Measurements from ENCODE around the gene CDA. TPM values are rescaled to one million over a fixed set of nuclear protein-coding genes. Genes with fewer than 3 reads are reported as not detected.

CDA gene
- total and polyA plus RNA-seq, 10 of the 15 experiments (the other 5 are each of a cell fraction or from before 2014, with no cell fraction given) = not detected

- no peak overlapping the region for H3K27ac ChIP-seq (ENCODE audit: control insufficient read depth, insufficient read depth)
- FAIRE-seq (no peak), DNase-seq (ENCODE audit: low read depth, low spot score) (no peak), ATAC-seq (no peak)
- SMC1A ChIA-PET (ENCODE audit: uncharacterized antibody, unreplicated experiment) = no interaction called here
- H3K9ac ChIP-seq (ENCODE audit: control insufficient read depth, insufficient read depth, low read length) = no peak overlapping the region
- CTCF ChIA-PET = interaction anchor here (1.5 to 3.2 kb wide), 2 partner anchors 30 to 531 kb away, joined by 4 to 13 read pairs; no protein-coding TSS in a partner anchor
- no peaks in the 10 kb centered on the region for H3K9me3 ChIP-seq (replicated peaks; ENCODE audit: control insufficient read depth, insufficient read depth, low read length)
- H3K4me3 ChIP-seq = no peak overlapping the region
- POLR2A ChIA-PET = interaction anchor here (0.6 kb wide), 1 partner anchor 238 kb away, joined by 6 read pairs; no protein-coding TSS in a partner anchor
- intact Hi-C loops (cut with micrococcal nuclease; ENCODE audit: unreplicated experiment) (no loop called here), in situ Hi-C loops (cut with MboI) (no loop called here)
- RAD21 ChIA-PET (ENCODE audit: unreplicated experiment) = no interaction called here
- H3K36me3 ChIP-seq (ENCODE audit: control insufficient read depth in 2 of 2, insufficient read depth in 2 of 2, low read length in 1 of 2) = 0 out of 4 replicates have a peak, but pooled peaks cover 0 to 3% of the 10 kb centered on the region in 2 experiments
- H2AFZ ChIP-seq (ENCODE audit: control insufficient read depth, low read depth, low read length) = no peak overlapping the region
- H3K4me1 ChIP-seq (ENCODE audit: control insufficient read depth, insufficient read depth, low read length) = 0 out of 2 replicates have a peak, but pooled peaks cover 7% of the 10 kb centered on the region
- peaks cover 23% of the 10 kb centered on the region for H3K79me2 ChIP-seq (ENCODE audit: control insufficient read depth, insufficient read depth, low read length)
- no TSS peak for BruUV-seq (replicated peaks)
- TF ChIP-seq CREM (IDR thresholded peaks at IDR 0.05; ENCODE audit: low read depth) (no peak), ZZZ3 (IDR thresholded peaks at IDR 0.05; ENCODE audit: control insufficient read depth, insufficient read length, low read depth) (no peak)
- no peaks in the 10 kb centered on the region for H3K27me3 ChIP-seq (replicated peaks in 1 of 2; ENCODE audit: control insufficient read depth in 2 of 2, insufficient read depth in 2 of 2, low read length in 1 of 2)
- no peak overlapping the region for H3K4me2 ChIP-seq (ENCODE audit: control insufficient read depth, insufficient read depth)
- WGBS (ENCODE audit: insufficient coverage, insufficient replicate concordance, low lambda C conversion rate, missing lambda C conversion rate) = 76% methylated on average over 7 of the region's 12 CpGs
- no peaks in the 10 kb centered on the region for H4K20me1 ChIP-seq (ENCODE audit: control insufficient read depth, insufficient read depth)
Observed at GRCh38 chr1:20663969-20664715, 75.2 kb downstream of the CDA start.

DNA sequence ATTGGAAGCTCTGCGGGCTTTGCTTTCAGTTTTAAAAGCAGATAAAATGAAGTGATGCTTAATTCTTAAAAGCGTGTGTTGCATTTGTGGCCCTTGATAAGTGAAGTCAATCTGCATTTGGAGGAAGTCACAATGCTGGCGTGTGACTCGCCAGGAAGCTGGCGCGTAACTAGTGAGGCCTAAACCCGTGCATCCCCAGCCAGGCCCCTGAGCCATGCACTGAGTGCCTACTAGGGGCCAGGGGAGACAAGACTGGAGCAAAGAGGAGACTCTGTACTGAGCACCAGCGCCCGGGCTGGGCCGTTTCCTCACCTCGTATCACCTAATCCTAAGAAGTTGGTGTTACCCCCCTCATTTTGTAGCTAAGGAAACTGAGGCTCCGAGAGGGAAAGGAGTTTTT lies 76.8 kb downstream of the CDA start:
- H3K79me2 ChIP-seq (ENCODE audit: control insufficient read depth, insufficient read depth, low read length) = peaks cover 7% of the 10 kb centered on the region
- in situ Hi-C loops (cut with MboI) = no loop called here
- no peaks in the 10 kb centered on the region for H3K27me3 ChIP-seq (replicated peaks in 1 of 2; ENCODE audit: control insufficient read depth in 2 of 2, insufficient read depth in 2 of 2, low read length in 1 of 2)
- SMC1A ChIA-PET (ENCODE audit: uncharacterized antibody, unreplicated experiment) = no interaction called here
- intact Hi-C loops (cut with micrococcal nuclease; ENCODE audit: unreplicated experiment) = no loop called here
- H3K4me1 ChIP-seq (ENCODE audit: control insufficient read depth, insufficient read depth, low read length) = no peaks in the 10 kb centered on the region
- POLR2A ChIA-PET = no interaction called here
- H3K9me3 ChIP-seq (replicated peaks; ENCODE audit: control insufficient read depth, insufficient read depth, low read length) = no peaks in the 10 kb centered on the region
- no peak for ATAC-seq
- H4K20me1 ChIP-seq (ENCODE audit: control insufficient read depth, insufficient read depth) = no peaks in the 10 kb centered on the region
- BruUV-seq (replicated peaks) = no TSS peak
- no peak overlapping the region for H2AFZ ChIP-seq (ENCODE audit: control insufficient read depth, low read depth, low read length)
- FAIRE-seq = no peak
- TF ChIP-seq TCF7 (IDR thresholded peaks at IDR 0.05; ENCODE audit: borderline replicate concordance) (no peak), BMI1 (IDR thresholded peaks at IDR 0.05; ENCODE audit: borderline replicate concordance) (no peak), EGR1 (IDR thresholded peaks at IDR 0.05; ENCODE audit: borderline replicate concordance in 1 of 2, low read depth in 2 of 2, low read length in 2 of 2) (no peak)
- CTCF ChIA-PET = no interaction called here
- RAD21 ChIA-PET (ENCODE audit: unreplicated experiment) = no interaction called here
- no peaks in the 10 kb centered on the region for H3K36me3 ChIP-seq (ENCODE audit: control insufficient read depth in 2 of 2, insufficient read depth in 2 of 2, low read length in 1 of 2)
- 66% methylated on average over 12 of the region's 12 CpGs for WGBS (ENCODE audit: insufficient coverage, insufficient replicate concordance, low lambda C conversion rate, missing lambda C conversion rate)
- H3K4me3 ChIP-seq = no peak overlapping the region
- H3K9ac ChIP-seq (ENCODE audit: control insufficient read depth, insufficient read depth, low read length) = no peak overlapping the region
- H3K4me2 ChIP-seq (ENCODE audit: control insufficient read depth, insufficient read depth) = no peak overlapping the region
- DNase-seq (ENCODE audit: low read depth, low spot score) = no peak
- no peak overlapping the region for H3K27ac ChIP-seq (ENCODE audit: control insufficient read depth, insufficient read depth)
